DND-41 (cell line): ENCODE data around the gene TXNDC2.

Experiments
- ATAC-seq: fragments of 200-7000 bp; cut with Tn5 transposase; 3 replicates; pipeline ENCODE4 v1.9.1; 2021; ENCODE audit warnings: low read depth; ENCODE audit not compliant: insufficient read depth
- DNase-seq: peaks from one replicate; pipeline ENCODE4 v3.0.0-alpha.2; 2020
- H2AFZ ChIP-seq: 2 replicates; pipeline ENCODE4 v1.6.0; 2012; ENCODE audit warnings: low read depth, low read length
- H3K27ac ChIP-seq: 2 replicates; pipeline ENCODE4 v1.5.1; 2012; ENCODE audit warnings: low read length, inconsistent platforms
- H3K27me3 ChIP-seq: fragments of 200-600 bp; sonication (generic); 2 replicates; pipeline ENCODE4 v1.6.0; 2012; ENCODE audit warnings: low read length, mild to moderate bottlenecking, inconsistent platforms; ENCODE audit not compliant: insufficient read depth, poor library complexity
- H3K36me3 ChIP-seq: 2 replicates; pipeline ENCODE4 v1.5.1; 2012; ENCODE audit warnings: low read length, inconsistent platforms; ENCODE audit not compliant: insufficient read depth
- H3K4me1 ChIP-seq: 2 replicates; pipeline ENCODE4 v1.5.1; 2012; ENCODE audit warnings: mild to moderate bottlenecking, low read length; ENCODE audit not compliant: insufficient read depth
- H3K4me2 ChIP-seq: 2 replicates; pipeline ENCODE4 v1.6.0; 2012; ENCODE audit warnings: mild to moderate bottlenecking, moderate library complexity, low read length, inconsistent platforms; ENCODE audit not compliant: insufficient read depth
- H3K4me3 ChIP-seq, 2 experiments: fragments of 200-600 bp in 1 of 2; shearing (Covaris generic) in 1 of 2; 2 replicates each; pipeline ENCODE4 v1.5.1; 2012 to 2016; ENCODE audit warnings: inconsistent platforms in 2 of 2, low read length in 2 of 2, mild to moderate bottlenecking in 2 of 2, low read depth in 1 of 2, moderate library complexity in 1 of 2
- H3K79me2 ChIP-seq: 2 replicates; pipeline ENCODE4 v1.6.0; 2012; ENCODE audit warnings: low read length, inconsistent platforms; ENCODE audit not compliant: insufficient read depth
- H3K9ac ChIP-seq: 2 replicates; pipeline ENCODE4 v1.6.0; 2012; ENCODE audit warnings: low read depth, mild to moderate bottlenecking, inconsistent platforms, low read length, moderate library complexity
- H3K9me3 ChIP-seq: 2 replicates; pipeline ENCODE4 v1.5.1; 2012; ENCODE audit warnings: low read length, moderate library complexity, mild to moderate bottlenecking, inconsistent platforms; ENCODE audit not compliant: insufficient read depth, severe bottlenecking
- H4K20me1 ChIP-seq: 2 replicates; pipeline ENCODE4 v1.6.0; 2012; ENCODE audit warnings: low read length; ENCODE audit not compliant: insufficient read depth
- CTCF ChIP-seq: IDR thresholded peaks from 2 replicates; pipeline ENCODE4 v1.5.1; 2012; ENCODE audit warnings: borderline replicate concordance, low read length, moderate library complexity, mild to moderate bottlenecking; ENCODE audit not compliant: poor library complexity, severe bottlenecking; ENCODE audit errors: extremely low read depth
- EZH2 ChIP-seq: IDR thresholded peaks from 3 replicates; pipeline ENCODE4 v1.6.1; 2012; ENCODE audit warnings: borderline replicate concordance, low read depth, mild to moderate bottlenecking, moderate library complexity, low read length, inconsistent platforms; ENCODE audit not compliant: severe bottlenecking

Gene TXNDC2

GRCh38 chr18:9916808-9917207 lies 31.0 kb downstream of the TXNDC2 start:
- Histone ChIP-seq H3K4me1 (peaks cover 72% of the 10 kb centered on the region), H3K79me2 (peaks cover 80% of the 10 kb centered on the region), H3K4me3 (peak overlapping the region in 1 of 2 experiments; percentile 93; a peak in 1 of 4 replicates), H2AFZ (no peak overlapping the region), H3K27ac (no peak overlapping the region), H3K9ac (no peak overlapping the region), H3K36me3 (no peaks in the 10 kb centered on the region; the same call in 1 of the 2 replicates), H3K27me3 (no peaks in the 10 kb centered on the region), H3K9me3 (no peaks in the 10 kb centered on the region), H4K20me1 (peaks cover 71% of the 10 kb centered on the region), H3K4me2 (peak overlapping the region; percentile 74)
- DNase-seq: no peak
- no peak for TF ChIP-seq EZH2
- no peak for TF ChIP-seq CTCF
- ATAC-seq: no peak

- peak overlapping the region in 1 of 2 experiments; percentile 10; a peak in 1 of 4 replicates for H3K4me3 ChIP-seq
- H3K9ac ChIP-seq: no peak overlapping the region
- H3K9me3 ChIP-seq: no peaks in the 10 kb centered on the region
- H3K27ac ChIP-seq: no peak overlapping the region
- peaks cover 83% of the 10 kb centered on the region for H4K20me1 ChIP-seq
- H3K79me2 ChIP-seq: peaks cover 94% of the 10 kb centered on the region
- peak overlapping the region; percentile 74; the same call in 1 of the 2 replicates for H3K4me2 ChIP-seq
- H2AFZ ChIP-seq: no peak overlapping the region
- no peaks in the 10 kb centered on the region; the same call in 1 of the 2 replicates for H3K36me3 ChIP-seq
- no peak for DNase-seq
- no peak for ATAC-seq
- H3K27me3 ChIP-seq: no peaks in the 10 kb centered on the region
- TF ChIP-seq CTCF: no peak
- TF ChIP-seq EZH2: no peak
- peaks cover 76% of the 10 kb centered on the region for H3K4me1 ChIP-seq
Observed at GRCh38 chr18:9918016-9918680, 32.4 kb downstream of the TXNDC2 start.

GRCh38 chr18:9919564-9920232 lies 33.9 kb downstream of the TXNDC2 start:
- peaks cover 96% of the 10 kb centered on the region for H4K20me1 ChIP-seq
- H3K4me3 ChIP-seq: no peak overlapping the region

More at GRCh38 chr18:9919564-9920232, 33.9 kb downstream of the TXNDC2 start:
- DNase-seq: no peak
- Histone ChIP-seq H3K79me2 (peaks cover 100% of the 10 kb centered on the region), H3K27me3 (no peaks in the 10 kb centered on the region), H3K4me2 (peak overlapping the region; percentile 74), H3K9ac (no peak overlapping the region), H2AFZ (no peak overlapping the region), H3K27ac (no peak overlapping the region), H3K36me3 (no peaks in the 10 kb centered on the region; the same call in 1 of the 2 replicates), H3K4me1 (peaks cover 75% of the 10 kb centered on the region), H3K9me3 (no peaks in the 10 kb centered on the region)
- no peak for ATAC-seq
- TF ChIP-seq EZH2 (no peak), CTCF (no peak)
